GM19397 (cell line): Measurements from ENCODE around the gene LKAAEAR1.
A peak's percentile ranks its signal among the peaks of the same experiment; 100 is the strongest.

Source experiments
- ATAC-seq: cut with Tn5 transposase; IDR thresholded peaks from one replicate; pipeline ENCODE4 v1.9.1; 2021; ENCODE audit warnings: mild to moderate bottlenecking, moderate library complexity; ENCODE audit not compliant: unreplicated experiment

LKAAEAR1 gene

GRCh38 chr20:64039293-64040160, 44.7 kb downstream of the LKAAEAR1 start:
- no peak for ATAC-seq

DNA sequence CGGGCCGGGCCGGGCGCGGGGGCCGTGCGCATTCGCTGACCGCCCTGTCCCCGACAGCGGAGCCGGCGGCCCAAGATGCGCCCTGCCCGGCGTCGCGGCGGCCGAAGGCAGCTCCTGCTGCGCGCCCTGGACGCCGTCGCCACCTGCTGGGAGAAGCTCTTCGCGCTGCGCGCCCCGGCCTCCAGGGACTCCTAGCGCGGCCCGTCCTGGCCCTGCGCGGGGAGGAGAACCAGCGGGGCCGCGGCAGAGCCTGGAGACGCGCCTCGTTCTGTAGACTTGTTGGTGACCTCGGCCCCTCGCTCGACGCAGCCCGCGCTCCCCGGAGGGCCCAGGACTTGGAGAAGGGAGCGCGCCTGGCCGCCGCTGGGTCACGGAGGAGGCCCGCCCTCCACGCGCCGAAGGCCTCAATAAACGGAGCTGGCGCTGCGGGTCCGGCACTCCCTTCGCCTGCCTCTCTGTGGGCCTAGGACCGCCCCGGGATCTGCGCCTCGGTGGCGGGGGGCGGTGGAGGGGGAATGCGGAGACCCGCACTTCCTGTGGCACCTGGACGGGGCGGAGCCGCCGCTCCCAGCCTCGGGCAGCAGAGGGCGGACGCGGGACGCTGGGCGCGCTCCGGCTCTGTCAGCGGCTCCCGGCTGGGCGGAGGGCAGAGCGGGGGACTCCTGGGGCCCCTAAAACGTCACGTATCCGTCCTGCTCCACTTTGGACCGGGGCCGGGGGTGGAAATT, 45.5 kb downstream of the LKAAEAR1 start:
- peak; percentile 50 for ATAC-seq

DNA sequence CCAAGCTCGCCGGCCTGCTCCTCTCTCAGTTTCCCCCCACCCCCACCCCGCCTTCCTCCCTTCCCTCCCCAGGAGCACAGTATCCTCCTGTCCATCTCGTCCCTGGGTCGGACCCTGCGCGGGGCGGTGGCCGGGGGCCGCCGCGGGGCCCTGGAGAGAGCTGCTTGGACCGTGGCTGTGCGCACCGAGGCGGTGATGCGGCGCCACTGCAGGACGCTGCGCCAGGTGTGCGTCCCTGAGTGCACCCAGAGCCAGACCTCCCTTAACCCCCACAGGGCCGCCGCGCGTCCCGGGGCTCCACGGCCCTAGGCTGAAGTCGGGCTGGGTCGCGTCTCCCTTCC, 46.0 kb downstream of the LKAAEAR1 start:
- peak; percentile 37 for ATAC-seq

DNA sequence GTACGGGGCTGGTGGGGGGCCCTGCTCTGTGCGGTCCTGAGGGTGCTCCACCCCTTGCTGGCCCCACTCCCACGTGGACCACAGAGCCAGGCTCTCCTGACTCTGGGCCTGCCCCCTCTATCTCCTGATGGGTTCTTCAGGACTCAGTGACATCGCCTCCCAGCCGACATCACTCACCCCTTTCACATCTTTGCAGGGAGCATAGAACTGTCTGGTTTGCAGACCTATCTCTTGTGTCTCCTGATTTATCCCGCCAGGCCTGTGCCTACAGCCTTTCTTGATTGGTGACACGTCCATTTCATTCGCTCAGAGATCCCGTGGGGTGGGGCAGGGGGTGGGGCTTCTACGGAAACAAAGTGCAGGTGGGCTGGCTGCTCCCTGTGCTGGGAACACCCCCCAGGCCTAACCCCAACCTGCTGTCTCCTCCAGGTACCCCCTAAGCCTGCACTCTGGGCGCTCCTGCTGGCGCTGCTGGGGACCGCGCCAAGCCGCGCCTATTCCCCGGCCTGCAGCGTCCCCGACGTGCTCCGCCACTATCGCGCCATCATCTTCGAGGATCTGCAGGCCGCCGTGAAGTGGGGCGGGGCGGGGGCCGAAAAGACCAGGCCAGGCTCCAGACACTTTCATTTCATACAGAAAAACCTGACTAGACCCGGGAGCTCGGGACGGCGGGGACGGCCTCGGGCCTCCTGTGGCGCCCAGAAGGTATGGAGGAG, 46.5 kb downstream of the LKAAEAR1 start:
- no peak for ATAC-seq

GRCh38 chr20:64037199-64037497, 47.0 kb downstream of the LKAAEAR1 start:
- no peak for ATAC-seq

DNA sequence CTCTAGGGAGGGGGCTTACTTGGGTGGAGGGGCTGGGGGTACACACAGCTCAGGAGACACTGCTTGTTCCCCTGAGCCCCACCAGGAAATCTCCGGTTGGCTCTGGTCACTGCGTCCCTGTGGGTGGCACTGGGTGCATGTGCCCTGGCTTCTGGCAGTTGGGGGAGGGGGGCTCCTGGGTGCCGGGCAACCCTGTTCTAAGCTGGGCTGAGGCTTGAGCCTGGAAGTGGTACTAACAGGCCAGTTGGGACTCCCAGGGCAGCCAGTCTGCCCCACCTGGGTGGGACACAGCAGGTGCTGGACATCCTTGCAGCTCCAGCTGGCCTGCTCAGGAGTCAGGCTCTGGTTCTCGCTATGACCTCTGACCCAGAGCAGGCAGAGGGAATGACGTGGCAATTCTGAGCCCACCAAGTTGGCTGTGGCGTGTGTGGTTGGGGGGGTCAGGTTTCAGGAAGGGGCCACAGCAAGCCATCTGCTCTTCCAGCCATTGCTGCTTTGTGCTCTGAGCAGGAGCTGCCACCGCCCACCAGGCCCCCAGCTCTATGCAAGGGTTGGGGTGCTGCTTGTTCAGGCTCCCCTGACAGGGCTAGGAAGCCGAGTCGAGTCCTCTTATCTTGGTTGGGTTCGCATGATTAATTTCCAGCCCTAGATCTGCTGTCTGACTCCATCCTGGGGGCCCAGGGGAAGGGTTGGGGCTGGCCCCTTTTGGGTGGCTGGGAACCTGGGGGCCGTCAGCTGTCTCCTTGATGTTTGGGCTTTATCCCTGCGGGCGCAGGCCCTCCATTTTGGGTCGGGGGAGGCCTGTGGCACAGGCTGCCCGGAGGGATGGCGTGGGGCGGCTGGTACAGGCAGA, 47.6 kb downstream of the LKAAEAR1 start:
- ATAC-seq = no peak

DNA sequence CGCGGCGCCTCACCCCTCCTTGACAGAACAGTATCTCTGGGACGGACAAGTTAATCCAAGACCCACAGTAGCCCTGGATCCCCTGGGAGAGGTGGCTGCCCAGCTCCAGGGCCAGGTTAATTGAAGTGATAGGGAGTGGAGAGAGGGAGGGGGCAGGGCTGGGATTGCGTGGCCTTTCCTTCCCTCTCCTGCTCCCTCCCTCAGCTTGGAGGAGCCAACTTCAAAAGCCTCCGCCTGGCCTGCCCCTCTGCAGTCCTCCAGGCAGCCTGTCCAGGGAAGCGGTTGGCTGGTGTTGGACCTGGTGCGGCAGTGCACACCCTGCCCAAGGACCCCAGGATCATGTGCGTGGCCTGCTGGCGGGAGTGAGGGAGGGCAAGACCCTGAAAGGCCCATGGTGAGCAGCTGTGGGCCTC, 48.3 kb downstream of the LKAAEAR1 start, which contains the start of gene C20orf204:
Gene C20orf204, plus strand, starts transcription at position 250 of the 413 bp plus-strand sequence. Its CDS starts 142 bp downstream, at position 392.
- no peak for ATAC-seq

DNA sequence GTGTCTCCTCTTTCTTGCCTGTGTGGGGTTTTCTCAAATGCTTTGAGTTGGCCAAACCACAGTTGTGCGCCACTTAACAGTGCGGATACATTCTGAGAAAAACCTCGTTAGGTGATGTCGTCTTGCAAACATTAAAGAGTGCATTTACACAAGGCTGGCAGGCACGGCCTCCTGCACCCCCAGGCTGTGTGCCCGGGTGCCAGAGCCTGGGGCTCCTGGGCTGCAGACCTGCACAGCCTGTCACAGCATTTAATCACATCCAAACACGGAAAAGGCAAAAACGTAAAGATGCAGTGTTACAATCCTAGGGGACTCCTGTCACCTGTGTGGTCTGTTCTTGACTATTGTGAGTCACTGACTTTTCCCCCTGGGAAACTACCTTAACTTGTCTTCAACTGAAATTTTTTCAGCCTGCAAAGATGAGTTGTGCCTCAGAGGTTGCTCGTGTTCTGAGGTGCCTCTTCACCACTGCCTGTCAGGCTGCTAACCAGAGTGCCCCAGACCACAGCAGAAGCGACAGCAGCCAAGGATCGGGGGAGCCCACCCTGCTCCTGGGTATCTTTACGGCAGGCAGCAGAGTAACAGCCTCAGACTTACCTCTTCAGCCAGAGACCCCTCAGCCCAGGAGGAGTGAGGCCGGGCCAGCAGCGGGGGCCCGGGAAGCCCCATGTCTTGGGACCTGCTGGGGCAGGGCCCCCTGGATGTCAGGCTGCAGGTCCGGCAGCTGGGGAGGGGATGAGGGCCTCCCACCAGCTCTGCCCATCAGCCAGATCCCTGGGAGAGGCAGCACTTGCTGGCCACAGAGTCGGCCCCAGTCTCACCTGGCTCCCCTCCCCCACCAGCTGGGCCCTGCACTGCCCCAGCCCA, 48.9 kb downstream of the LKAAEAR1 start:
- no peak for ATAC-seq

- ATAC-seq = no peak
Measured at GRCh38 chr20:64033981-64034493, 50.2 kb downstream of the LKAAEAR1 start.
